ENCODE data around the gene ZNF143. TPM values are rescaled to one million over a fixed set of nuclear protein-coding genes. Genes with fewer than 3 reads are reported as not detected.
A peak's percentile ranks its signal among the peaks of the same experiment; 100 is the strongest.

ZNF143 gene
- total RNA-seq, 2 donors from 2014 or later = 15.8 to 20.1 TPM

DNA sequence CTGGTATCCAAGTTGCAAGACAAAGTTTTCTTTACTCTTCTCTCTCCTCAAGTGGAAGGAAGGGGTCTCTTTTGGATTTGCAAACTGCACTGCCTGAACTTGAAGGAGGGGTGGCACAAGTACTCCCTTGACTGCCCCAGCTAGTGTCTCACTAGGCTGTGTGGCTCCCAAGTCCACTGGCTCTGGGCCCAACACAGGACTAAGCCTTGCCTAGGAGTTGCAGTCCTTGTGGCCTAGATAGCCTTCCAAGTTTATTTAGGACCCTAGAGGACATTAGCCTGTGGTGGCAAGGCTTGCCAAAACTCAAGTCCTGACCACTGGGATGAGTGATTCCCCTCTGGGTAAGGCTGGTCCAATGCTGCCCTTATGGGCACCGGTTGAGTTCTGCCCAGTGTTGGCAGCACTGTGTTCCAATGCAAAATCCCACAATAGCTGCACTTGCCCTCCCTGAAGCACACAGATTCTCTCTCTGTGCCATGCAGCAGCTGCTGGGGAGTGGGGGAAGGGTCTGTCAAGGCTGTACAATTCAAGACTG is 102.5 kb downstream of the ZNF143 start:
- intact Hi-C loops (cut with DNase I) = no loop called here
- peaks cover 26% of the 10 kb centered on the region for H3K4me1 ChIP-seq
- DNase-seq (no peak), ATAC-seq (no peak)
- 90% methylated on average over 1 of the region's 1 CpG; no CpG with 5 or more reads in 1 of the 2 donors for WGBS, 2 donors
- TF ChIP-seq, protein P1, sequence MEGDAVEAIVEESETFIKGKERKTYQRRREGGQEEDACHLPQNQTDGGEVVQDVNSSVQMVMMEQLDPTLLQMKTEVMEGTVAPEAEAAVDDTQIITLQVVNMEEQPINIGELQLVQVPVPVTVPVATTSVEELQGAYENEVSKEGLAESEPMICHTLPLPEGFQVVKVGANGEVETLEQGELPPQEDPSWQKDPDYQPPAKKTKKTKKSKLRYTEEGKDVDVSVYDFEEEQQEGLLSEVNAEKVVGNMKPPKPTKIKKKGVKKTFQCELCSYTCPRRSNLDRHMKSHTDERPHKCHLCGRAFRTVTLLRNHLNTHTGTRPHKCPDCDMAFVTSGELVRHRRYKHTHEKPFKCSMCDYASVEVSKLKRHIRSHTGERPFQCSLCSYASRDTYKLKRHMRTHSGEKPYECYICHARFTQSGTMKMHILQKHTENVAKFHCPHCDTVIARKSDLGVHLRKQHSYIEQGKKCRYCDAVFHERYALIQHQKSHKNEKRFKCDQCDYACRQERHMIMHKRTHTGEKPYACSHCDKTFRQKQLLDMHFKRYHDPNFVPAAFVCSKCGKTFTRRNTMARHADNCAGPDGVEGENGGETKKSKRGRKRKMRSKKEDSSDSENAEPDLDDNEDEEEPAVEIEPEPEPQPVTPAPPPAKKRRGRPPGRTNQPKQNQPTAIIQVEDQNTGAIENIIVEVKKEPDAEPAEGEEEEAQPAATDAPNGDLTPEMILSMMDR (IDR thresholded peaks at IDR 0.05) = no peak
- no peak for TF ChIP-seq POLR2A (IDR thresholded peaks at IDR 0.05)
- no peaks in the 10 kb centered on the region for H3K27me3 ChIP-seq
- H3K4me3 ChIP-seq = no peak overlapping the region
- no peak overlapping the region for H3K27ac ChIP-seq
- no peaks in the 10 kb centered on the region for H3K36me3 ChIP-seq (replicated peaks in 1 of 2; ENCODE audit: insufficient read depth in 1 of 2, low read depth in 2 of 2)
- H3K9me3 ChIP-seq = no peaks in the 10 kb centered on the region

DNA sequence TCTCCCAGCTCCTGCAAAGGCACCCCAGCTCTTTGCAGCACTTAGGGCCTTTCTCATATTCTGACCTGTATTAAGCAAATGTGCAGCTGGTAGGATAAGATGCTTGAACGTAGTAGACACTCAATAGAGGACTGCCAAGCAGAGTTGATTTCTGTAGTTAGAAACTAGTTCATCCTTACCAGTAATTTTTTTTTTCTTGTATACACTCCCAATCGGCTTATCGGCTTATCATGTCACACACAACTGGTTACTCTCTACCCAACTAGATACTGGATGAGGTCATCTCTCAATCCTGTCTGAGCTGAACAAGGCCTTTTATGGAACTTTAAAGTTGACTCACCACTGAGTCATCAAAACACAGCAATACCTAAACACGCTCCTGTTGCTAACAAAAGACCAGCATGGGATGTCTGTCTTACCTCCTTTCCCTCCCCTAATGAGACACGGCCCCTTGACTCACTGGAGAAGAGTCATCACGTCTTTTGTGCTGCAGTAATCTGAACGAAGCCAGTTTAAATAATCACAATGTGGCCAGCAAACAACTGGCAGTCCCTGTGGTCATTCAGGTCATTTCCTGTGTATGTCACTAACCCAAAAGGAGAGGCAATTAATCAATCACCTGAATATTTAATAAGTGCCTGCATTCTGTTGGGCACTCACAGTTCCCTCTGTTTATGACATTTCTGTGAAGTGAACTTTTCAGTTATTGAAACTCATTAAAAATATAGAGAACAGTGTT is 105.2 kb downstream of the ZNF143 start:
- Histone ChIP-seq H3K36me3 (replicated peaks in 1 of 2; ENCODE audit: insufficient read depth in 1 of 2, low read depth in 2 of 2) (no peaks in the 10 kb centered on the region), H3K4me3 (no peak overlapping the region), H3K27ac (peak overlapping the region; percentile 66 to 89 (median 80)), H3K9me3 (no peaks in the 10 kb centered on the region), H3K27me3 (no peaks in the 10 kb centered on the region), H3K4me1 (peaks cover 46% of the 10 kb centered on the region)
- DNase-seq = peak; percentile 26 to 66 (median 47)
- ATAC-seq = peak; percentile 68
- peak in 1 of 3 donors; percentile 31 for TF ChIP-seq POLR2A (IDR thresholded peaks at IDR 0.05)
- TF ChIP-seq, protein P1 (IDR thresholded peaks at IDR 0.05) = no peak
- 22 to 24% methylated on average over 7 of the region's 7 CpGs for WGBS, 2 donors
- intact Hi-C loops (cut with DNase I) = no loop called here

DNA sequence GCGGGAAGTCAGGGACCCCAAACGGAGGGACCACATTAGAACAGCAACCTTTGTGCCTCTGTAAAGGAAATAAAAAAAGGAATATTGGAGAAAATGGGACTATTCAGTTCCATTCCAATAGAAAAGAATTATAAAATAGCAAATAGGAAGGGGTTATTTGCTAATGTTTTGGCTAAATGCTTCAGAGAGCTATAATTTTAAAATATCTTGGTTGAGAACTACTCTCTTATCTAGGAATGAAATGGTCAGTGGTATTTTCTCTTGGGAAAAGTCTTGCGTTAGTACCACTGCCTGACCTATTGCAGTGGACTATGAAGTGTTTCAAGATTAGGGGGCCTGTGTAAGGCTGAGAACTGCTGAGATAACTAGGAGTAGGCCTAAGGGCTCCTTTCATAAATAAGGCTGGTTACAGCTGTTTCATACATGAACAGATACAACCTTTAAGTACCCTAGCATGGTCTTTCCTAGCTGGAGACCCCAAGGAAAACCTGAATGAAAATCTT is 105.8 kb downstream of the ZNF143 start:
- Histone ChIP-seq H3K27ac (peak overlapping the region; percentile 66 to 89 (median 80)), H3K36me3 (replicated peaks in 1 of 2; ENCODE audit: insufficient read depth in 1 of 2, low read depth in 2 of 2) (no peaks in the 10 kb centered on the region), H3K9me3 (no peaks in the 10 kb centered on the region), H3K27me3 (no peaks in the 10 kb centered on the region), H3K4me1 (peaks cover 46% of the 10 kb centered on the region), H3K4me3 (no peak overlapping the region)
- TF ChIP-seq POLR2A (IDR thresholded peaks at IDR 0.05) = no peak
- TF ChIP-seq, protein P1 (IDR thresholded peaks at IDR 0.05) = no peak
- ATAC-seq (no peak), DNase-seq (no peak)
- WGBS, 2 donors = 83 to 87% methylated on average over 3 of the region's 3 CpGs
- intact Hi-C loops (cut with DNase I) = no loop called here

DNA sequence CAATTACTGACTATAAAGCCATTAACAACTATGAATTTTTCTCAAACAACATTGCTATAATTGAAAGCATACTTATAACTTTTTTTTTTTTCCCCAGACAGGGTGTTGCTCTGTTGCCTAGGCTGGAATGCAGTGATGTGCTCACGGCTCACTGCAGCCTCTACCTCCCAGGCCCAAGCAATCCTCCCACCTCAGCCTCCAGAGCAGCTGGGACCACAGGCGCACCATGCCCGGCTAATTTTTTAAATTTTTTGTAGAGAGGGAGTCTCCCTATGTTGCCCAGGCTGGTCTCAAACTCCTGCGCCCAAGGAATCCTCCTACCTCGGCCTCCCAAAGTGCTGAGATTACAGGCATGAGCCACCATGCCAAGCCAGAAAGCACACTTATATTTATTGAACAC is 106.6 kb downstream of the ZNF143 start:
- WGBS, 2 donors = 96 to 98% methylated on average over 5 of the region's 5 CpGs
- Histone ChIP-seq H3K9me3 (no peaks in the 10 kb centered on the region), H3K36me3 (replicated peaks in 1 of 2; ENCODE audit: insufficient read depth in 1 of 2, low read depth in 2 of 2) (no peaks in the 10 kb centered on the region), H3K27ac (peak overlapping the region in 3 of 4 donors; percentile 79 to 89 (median 82)), H3K4me1 (peaks cover 49% of the 10 kb centered on the region), H3K27me3 (no peaks in the 10 kb centered on the region), H3K4me3 (no peak overlapping the region)
- intact Hi-C loops (cut with DNase I) = no loop called here
- ATAC-seq (no peak), DNase-seq (no peak)
- no peak for TF ChIP-seq POLR2A (IDR thresholded peaks at IDR 0.05)
- TF ChIP-seq, protein P1 (IDR thresholded peaks at IDR 0.05) = no peak
